Activated T-cell treated with anti-CD3 and anti-CD28 coated beads, Interleukin-2, amount 50 U/mL, for 1 hour (primary cell): ENCODE data around the gene NKX1-1.

ENCODE experiments used
- DNase-seq: peaks from one replicate; pipeline ENCODE4 v3.0.0-alpha.2; 2020

NKX1-1 gene

GRCh38 chr4:1416051-1416947 lies 10.1 kb upstream of the NKX1-1 start:
- peak; percentile 10 for DNase-seq

GRCh38 chr4:1415681-1415981 lies 9.4 kb upstream of the NKX1-1 start:
- no peak for DNase-seq

- peak; percentile 6 for DNase-seq
Measured at GRCh38 chr4:1414831-1415680, 8.8 kb upstream of the NKX1-1 start.

GRCh38 chr4:1413687-1414479 lies 7.6 kb upstream of the NKX1-1 start:
- DNase-seq: no peak

GRCh38 chr4:1413204-1413663 lies 7.0 kb upstream of the NKX1-1 start:
- DNase-seq: peak; percentile 13

GRCh38 chr4:1412376-1413203 lies 6.3 kb upstream of the NKX1-1 start:
- no peak for DNase-seq

- DNase-seq: peak; percentile 13
Measured at GRCh38 chr4:1411436-1412375, 5.5 kb upstream of the NKX1-1 start.

GRCh38 chr4:1410491-1411325 lies 4.5 kb upstream of the NKX1-1 start:
- DNase-seq: peak; percentile 54

GRCh38 chr4:1409491-1410425 lies 3.5 kb upstream of the NKX1-1 start:
- DNase-seq: peak; percentile 13

- DNase-seq: no peak
Measured at GRCh38 chr4:1409079-1409478, 2.8 kb upstream of the NKX1-1 start.

- peak; percentile 14 for DNase-seq
Measured at GRCh38 chr4:1408418-1408817, 2.2 kb upstream of the NKX1-1 start.

- DNase-seq: peak; percentile 6
Measured at GRCh38 chr4:1407657-1408333, 1.6 kb upstream of the NKX1-1 start.

- peak; percentile 8 for DNase-seq
Measured at GRCh38 chr4:1406981-1407656, 877 bp upstream of the NKX1-1 start.

GRCh38 chr4:1405636-1406393 lies 427 bp downstream of the NKX1-1 start:
- peak; percentile 12 for DNase-seq

GRCh38 chr4:1405254-1405635 lies 997 bp downstream of the NKX1-1 start:
- no peak for DNase-seq

- peak; percentile 4 for DNase-seq
Measured at GRCh38 chr4:1404573-1405253, 1.5 kb downstream of the NKX1-1 start.
